Measurements from ENCODE around the gene TRPM3.
"Not testable (repeated sequence)": the region's sequence is repeated elsewhere in the genome, so short reads cannot be mapped to it uniquely, and the experiment has no call there.

DNA sequence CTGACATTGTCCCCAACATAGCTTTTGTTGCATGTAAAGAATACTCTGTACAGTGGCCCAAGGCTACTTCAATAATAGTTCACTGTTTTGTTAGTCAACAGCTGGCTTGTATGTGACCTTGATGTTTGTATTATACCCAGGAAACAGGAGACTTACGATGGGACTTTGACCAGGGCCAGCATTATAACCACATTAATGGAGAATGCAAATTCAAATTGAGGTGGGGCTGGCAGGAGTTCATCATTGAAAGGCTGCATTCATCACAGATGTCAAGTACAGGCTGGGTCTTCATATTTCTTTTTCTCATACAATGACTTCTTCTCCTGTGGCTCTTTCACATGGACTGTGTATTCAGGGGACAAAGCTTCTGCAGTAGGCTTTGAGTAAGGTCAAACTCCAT lies 414.6 kb downstream of the TRPM3 start:
- not testable (repeated sequence) for TF ChIP-seq POLR2A (IDR thresholded peaks at IDR 0.05; ENCODE audit: extremely low read depth, insufficient read length); MYC (IDR thresholded peaks at IDR 0.05; ENCODE audit: low read depth, low read length)
- TF ChIP-seq, protein P1, sequence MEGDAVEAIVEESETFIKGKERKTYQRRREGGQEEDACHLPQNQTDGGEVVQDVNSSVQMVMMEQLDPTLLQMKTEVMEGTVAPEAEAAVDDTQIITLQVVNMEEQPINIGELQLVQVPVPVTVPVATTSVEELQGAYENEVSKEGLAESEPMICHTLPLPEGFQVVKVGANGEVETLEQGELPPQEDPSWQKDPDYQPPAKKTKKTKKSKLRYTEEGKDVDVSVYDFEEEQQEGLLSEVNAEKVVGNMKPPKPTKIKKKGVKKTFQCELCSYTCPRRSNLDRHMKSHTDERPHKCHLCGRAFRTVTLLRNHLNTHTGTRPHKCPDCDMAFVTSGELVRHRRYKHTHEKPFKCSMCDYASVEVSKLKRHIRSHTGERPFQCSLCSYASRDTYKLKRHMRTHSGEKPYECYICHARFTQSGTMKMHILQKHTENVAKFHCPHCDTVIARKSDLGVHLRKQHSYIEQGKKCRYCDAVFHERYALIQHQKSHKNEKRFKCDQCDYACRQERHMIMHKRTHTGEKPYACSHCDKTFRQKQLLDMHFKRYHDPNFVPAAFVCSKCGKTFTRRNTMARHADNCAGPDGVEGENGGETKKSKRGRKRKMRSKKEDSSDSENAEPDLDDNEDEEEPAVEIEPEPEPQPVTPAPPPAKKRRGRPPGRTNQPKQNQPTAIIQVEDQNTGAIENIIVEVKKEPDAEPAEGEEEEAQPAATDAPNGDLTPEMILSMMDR (IDR thresholded peaks at IDR 0.05; ENCODE audit: low read depth, low read length), result not testable (repeated sequence)
